Testis (tissue), 2 donors: ENCODE measurements around the gene SMCP.

ENCODE experiments used
- POLR2A ChIP-seq: fragments of 450-650 bp; IDR thresholded peaks from one replicate; pipeline ENCODE4 v1.6.1; 2017; ENCODE audit warnings: antibody characterized with exemption, mild to moderate bottlenecking, moderate library complexity
- TF ChIP-seq, protein P1 (sequence below), 3 experiments: fragments of 450-650 bp in 2 of 3; fragments of 200-600 bp in 1 of 3; sonication (generic) in 1 of 3; IDR thresholded peaks; one replicate each; pipeline ENCODE4 v1.5.1; 2016 to 2019; ENCODE audit warnings: antibody characterized with exemption in 3 of 3, mild to moderate bottlenecking in 2 of 3, moderate library complexity in 1 of 3

GRCh38 chr1:152879559-152880198, 1.6 kb downstream of the SMCP start:
- TF ChIP-seq POLR2A: no peak
- TF ChIP-seq, protein P1, sequence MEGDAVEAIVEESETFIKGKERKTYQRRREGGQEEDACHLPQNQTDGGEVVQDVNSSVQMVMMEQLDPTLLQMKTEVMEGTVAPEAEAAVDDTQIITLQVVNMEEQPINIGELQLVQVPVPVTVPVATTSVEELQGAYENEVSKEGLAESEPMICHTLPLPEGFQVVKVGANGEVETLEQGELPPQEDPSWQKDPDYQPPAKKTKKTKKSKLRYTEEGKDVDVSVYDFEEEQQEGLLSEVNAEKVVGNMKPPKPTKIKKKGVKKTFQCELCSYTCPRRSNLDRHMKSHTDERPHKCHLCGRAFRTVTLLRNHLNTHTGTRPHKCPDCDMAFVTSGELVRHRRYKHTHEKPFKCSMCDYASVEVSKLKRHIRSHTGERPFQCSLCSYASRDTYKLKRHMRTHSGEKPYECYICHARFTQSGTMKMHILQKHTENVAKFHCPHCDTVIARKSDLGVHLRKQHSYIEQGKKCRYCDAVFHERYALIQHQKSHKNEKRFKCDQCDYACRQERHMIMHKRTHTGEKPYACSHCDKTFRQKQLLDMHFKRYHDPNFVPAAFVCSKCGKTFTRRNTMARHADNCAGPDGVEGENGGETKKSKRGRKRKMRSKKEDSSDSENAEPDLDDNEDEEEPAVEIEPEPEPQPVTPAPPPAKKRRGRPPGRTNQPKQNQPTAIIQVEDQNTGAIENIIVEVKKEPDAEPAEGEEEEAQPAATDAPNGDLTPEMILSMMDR (IDR thresholded peaks at IDR 0.05): no peak
